Measurements from ENCODE around the gene DNMBP.
"Not testable (repeated sequence)": the region's sequence is repeated elsewhere in the genome, so short reads cannot be mapped to it uniquely, and the experiment has no call there.

Gene DNMBP

DNA sequence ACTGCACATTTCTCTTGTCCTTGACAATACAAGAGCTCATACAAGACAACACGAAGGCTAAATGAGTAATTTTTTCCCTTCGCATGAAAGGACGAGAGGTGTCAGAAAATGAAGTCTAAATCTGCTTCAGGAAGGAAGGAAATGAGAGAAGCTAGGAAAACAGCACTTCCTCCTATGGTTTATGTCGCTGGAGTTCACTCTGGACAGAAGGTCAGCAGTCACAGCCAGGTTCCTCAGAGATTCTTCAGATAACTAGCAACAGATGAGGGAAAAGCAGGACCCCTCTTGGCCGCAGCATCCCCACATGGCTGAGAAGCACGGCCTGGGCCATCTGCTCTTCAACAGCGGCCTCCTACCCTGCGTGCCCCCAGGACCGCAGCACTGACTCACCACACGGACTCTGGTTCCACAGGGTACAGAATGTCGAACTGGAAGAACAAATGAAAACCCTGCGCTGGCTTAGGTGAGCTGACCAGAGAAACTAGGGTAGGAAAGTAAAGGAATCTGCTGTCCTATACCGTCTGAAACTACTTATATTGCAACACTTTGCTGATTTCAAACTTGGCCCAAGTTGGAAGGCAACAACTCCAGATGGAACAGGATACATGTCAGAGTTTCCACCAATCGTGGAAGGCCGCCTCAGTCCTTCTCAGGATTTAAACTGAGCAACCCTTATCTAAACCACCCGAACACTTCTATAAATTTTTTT lies 26.3 kb downstream of the DNMBP start:
- DNase-seq, result peak; percentile 91

DNA sequence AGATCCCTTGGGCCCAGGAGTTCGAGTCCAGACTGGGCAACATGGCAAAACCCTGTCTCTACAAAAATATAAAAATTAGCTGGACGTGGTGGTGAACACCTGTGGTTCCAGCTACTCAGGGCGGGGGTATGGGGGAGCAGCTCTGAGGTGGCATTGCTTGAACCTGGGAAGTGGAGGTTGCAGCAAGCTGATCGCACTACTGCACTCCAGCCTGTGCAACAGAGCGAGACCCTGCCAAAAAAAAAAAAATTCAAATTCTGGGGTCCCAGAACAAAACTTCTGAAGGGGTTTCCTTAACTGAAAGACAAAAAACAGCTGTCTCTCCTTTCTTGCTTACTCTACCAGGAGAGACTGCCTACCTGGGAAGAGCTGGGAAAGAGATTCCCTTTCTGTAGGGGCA lies 27.0 kb downstream of the DNMBP start:
- DNase-seq, result no peak

DNA sequence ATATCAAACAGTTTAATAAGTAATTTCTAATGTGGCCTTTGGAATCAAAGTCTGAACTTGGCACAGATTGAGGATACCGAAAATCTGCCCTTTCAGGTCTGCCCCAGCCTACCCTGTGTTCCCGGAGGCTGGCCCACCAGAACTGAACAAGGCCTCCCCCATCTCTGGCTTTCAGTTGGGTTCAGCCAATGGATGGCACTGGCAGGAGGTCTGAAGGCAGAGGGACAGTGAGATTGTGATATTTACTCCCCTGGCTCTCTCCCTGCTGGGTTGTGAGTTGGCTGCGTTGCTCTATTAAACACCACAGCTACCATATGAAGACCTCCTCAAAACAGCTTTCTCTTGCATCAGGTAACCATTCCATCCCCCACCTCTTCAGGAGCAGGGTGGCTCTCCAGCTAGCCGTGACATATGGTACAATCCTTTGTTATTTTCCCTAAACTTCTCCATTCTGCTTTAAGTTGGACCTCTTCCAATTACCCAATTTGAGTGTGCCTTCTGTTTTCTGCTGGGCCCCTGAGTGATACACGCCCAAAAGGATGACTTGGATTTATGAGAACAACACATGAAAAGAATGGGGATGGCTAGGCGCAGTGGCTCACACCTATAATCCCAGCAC lies 28.1 kb downstream of the DNMBP start:
- DNase-seq, result no peak

- no peak for DNase-seq
Observed at GRCh38 chr10:99979066-99979685, 30.6 kb downstream of the DNMBP start.

GRCh38 chr10:99977916-99978315 lies 31.8 kb downstream of the DNMBP start:
- no peak for DNase-seq

DNA sequence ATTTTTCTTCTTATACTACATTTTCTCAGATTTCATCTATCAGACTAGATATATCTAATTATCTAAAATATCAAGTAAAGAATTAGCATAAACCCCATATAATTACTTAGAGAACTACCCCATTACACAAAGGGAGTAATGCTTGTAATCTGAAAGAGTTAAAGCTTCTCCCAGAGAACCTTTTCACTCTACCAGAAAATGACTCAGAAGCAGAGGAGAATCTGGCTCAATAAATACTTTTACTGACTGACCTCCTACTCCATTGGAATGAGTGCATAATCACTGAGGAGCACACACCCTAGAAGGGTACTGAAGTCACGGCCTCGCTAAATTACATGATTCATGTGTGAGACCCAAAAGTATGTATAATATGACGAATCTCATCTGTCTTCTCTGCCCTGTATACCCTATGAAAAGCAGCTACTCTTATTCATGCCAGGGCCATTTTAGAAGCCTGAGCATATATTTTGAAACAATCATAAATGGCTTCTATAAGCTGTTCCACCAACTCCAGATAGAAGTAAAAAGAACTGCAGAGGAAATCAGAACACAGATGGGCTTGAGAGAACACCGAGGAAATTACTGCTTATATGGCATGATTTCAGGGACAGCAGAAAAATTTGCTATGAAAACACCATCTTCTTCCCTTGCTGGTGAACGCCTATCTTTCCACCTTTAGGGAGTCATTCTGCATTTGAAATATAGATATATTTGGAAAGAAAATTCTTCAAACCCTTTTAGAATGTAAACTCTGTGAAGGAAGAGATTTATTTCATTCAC lies 32.7 kb downstream of the DNMBP start:
- DNase-seq, result peak; percentile 97

GRCh38 chr10:99975942-99976809 lies 33.6 kb downstream of the DNMBP start:
- DNase-seq, result peak; percentile 69

- no peak for DNase-seq
Observed at GRCh38 chr10:99975106-99975829, 34.5 kb downstream of the DNMBP start.

GRCh38 chr10:99973190-99973589 lies 36.6 kb downstream of the DNMBP start:
- DNase-seq, result no peak

GRCh38 chr10:99967961-99968360 lies 41.8 kb downstream of the DNMBP start:
- DNase-seq, result no peak

GRCh38 chr10:99966306-99966705 lies 43.4 kb downstream of the DNMBP start:
- peak; percentile 95 for DNase-seq

DNA sequence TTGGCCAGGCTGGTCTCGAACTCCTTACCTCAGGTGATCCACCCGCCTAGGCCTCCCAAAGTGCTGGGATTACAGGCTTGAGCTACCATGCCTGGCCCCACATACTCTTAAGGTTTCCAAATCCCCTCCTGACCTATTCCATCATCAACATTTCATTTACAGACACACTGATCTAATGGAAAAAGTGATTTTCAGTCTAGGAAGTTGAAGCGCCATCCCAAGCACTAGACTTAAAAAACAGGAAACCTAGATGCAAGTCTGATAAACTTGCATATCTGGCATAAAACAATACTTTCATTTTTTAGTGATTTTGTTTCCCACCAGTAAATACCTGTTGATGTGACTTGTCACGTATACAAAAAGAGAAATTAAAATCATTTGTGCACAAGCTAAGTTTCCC lies 44.0 kb downstream of the DNMBP start:
- no peak for DNase-seq

DNA sequence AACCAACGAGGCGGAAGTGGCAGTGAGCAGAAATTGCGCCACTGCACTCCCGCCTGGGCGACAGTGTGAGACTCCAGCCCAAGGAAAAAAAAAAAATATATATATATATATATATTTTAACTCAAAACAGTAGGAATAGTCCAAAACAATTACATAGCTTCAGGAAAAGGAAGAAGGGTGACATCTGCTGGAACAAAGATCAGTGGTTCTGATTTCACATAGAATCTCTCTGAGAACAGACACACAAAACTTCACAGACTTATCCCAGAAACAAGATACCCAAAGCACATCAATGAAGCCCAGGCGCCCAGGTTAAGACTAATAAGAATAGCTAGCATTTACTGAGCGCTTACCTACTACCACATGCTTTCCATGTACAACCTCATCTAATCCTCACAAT lies 45.0 kb downstream of the DNMBP start:
- peak; percentile 31 for DNase-seq

- peak; percentile 33 for DNase-seq
Observed at GRCh38 chr10:99963467-99964165, 46.1 kb downstream of the DNMBP start.

GRCh38 chr10:99958806-99959205 lies 50.9 kb downstream of the DNMBP start:
- no peak for DNase-seq

DNA sequence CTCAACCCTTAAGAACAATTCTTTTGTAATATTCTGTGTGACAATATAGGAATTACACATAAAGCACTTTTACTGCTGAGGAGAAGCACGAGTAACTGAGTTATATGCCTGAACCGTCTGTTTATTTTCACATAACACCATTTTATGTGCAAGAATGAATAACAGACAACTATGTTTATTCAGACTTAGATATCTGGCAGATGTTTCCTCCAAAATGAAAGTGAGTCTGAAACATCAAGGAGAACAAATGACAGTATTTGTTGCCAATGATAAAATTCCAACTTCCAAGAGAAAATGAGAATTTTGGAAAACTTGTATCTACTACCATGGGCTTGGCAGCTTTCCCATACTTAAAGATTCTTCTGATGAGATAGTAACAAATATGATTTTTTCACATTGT lies 51.4 kb downstream of the DNMBP start:
- DNase-seq, result no peak

DNA sequence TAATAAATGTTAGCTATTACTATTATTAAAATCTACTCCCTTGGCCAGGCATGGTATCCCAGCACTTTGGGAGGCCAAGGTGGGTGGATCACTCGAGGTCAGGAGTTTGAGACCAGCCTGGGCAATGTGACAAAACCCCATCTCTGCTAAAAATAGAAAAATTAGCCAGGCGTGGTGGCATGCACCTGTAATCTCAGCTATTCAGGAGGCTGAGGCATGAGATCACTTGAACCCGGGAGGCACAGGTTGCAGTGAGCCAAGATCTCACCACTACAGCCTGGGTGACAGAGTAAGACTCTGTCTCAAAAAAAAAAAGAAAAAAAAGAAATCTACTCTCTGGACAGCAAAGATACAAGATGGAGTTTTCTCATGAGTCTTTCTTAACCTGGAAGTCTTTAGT lies 56.2 kb downstream of the DNMBP start:
- not testable (repeated sequence) for DNase-seq

- DNase-seq, result no peak
Observed at GRCh38 chr10:99952799-99953198, 56.9 kb downstream of the DNMBP start.

DNA sequence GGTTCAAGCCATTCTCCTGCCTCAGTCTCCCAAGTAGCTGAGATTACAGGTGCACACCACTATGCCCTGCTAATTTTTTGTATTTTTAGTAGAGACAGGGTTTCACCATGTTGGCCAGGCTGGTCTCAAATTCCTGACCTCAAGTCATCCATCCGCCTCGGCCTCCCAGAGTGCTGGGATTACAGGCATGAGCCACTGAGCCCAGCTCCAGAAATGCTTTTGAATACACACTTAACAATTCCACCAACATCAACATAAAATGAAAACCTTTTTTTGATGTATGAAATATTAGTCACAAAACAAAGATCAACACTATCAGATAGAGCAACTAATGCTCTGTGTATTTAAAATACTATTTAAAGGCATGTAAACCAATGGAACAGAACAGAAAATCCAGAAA lies 63.7 kb downstream of the DNMBP start:
- DNase-seq, result not testable (repeated sequence)

GRCh38 chr10:99945263-99945662 lies 64.5 kb downstream of the DNMBP start:
- peak; percentile 63 for DNase-seq

DNA sequence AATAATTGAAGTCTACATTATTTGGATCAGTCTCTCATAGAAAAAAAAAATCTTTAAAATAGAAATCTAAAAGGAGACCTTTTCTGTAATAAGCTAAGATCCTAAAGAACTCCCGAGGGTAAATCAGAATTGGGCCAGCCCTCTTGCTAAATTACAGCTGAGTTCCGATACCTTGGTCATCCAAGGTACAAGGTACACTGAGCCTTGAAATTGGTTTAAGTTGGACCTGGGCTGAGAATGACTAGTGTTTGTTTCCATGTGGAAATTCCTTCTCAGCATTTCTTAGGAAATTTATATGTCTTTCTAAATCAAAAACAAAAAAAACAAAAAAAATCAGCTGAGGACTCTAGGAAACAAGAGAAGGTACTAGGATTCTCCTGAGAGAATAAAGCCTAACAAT lies 64.9 kb downstream of the DNMBP start:
- DNase-seq, result no peak
